Glomerular visceral epithelial cell (primary cell): ENCODE measurements around the gene NACC2.
"Not testable (repeated sequence)": the region's sequence is repeated elsewhere in the genome, so short reads cannot be mapped to it uniquely, and the experiment has no call there.

Source experiments
- DNase-seq: peaks from one replicate; pipeline ENCODE4 v3.0.0-alpha.2; 2016; ENCODE audit errors: extremely low spot score

Gene NACC2

DNA sequence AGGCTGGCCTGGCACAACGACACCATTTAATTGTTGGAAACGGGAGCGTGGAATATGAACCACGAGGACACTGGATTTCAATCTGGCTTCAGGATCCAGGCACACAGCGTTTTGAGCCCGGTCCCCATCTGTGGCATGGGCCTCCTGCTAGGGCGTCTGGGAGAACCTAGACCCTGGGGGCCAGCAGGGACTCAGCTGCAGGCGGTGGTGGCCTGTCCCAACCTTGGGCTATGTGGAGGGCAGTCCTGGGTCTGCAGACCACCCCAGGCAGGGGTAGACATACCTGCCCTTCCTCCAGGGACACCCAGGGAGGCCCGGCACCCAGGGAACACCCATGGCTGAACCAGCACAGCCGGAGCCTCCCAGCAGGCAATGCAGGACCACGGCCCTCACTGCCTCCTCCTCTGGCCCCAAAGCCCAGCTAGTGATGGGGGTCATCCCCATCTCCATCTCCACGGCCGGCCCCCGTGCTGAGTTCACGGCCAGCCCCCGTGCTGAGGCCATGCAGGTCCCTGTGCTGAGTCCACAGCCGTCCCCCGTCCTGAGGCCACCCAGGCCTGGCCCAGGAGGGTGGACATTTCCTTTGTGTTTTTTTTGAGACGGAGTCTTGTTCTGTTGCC, 115.4 kb downstream of the NACC2 start:
- no peak for DNase-seq

DNA sequence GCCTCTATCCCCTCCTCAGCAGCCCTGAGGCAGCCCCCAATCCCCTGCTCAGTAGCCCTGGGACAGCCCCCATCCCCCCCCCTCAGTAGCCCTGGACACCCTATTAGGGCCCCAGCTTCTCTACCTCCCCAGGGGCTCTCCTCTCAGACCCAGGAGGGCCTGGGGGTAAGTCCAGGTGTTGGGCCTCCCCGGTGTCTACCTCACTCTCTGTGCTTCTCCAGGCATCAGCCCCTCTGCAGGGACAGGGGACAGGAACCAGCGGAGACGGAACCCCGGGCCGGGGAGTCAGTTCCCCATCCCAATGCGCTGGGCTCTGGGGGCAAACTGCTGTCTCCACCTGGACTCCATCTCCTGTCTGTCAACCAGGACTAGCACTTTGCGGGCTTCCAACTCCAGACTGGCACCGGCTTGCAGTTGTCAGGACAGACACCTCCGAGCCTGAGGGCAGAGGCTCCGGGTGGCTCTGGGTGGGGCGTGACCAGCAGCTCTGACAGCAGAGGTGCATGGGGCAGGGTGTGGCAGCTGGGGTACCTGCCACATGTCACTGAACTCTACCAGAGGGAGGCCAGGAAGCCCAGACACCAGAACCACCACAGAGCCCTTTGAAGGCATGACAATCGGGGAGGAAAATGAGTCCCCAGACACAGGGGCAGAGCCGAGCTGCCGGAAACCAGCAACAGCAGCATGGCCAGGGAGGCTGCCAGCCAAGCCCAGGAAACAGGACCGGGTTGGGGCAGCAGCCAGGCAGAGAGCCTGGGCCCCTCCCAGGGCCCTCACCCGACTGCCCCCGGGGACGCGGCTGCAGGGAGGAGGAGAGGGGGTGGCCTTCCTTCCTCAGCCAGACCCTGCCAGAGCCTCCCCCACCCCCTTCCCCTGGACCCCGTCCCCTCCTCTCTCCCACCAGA, 116.2 kb downstream of the NACC2 start:
- no peak for DNase-seq

DNA sequence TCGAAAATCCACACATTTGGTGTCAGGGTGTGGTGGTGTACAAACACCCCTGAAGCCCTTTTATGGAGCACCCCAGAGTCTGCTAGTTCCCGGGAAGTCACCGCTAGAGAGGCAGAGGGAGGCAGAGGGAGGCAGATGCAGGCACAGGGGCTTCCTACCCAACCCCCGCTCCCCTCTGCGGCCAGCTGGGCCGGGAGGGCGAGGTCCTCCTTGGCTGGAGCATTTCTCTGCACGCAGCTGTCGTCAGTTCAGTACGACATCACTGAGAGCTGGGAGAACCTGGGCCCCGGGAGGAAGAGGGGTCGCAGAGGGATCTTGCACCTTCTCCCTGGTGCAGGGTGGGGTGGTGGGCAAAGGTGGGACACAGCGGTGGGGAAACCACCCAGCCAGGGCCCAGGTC, 118.1 kb downstream of the NACC2 start:
- no peak for DNase-seq

DNA sequence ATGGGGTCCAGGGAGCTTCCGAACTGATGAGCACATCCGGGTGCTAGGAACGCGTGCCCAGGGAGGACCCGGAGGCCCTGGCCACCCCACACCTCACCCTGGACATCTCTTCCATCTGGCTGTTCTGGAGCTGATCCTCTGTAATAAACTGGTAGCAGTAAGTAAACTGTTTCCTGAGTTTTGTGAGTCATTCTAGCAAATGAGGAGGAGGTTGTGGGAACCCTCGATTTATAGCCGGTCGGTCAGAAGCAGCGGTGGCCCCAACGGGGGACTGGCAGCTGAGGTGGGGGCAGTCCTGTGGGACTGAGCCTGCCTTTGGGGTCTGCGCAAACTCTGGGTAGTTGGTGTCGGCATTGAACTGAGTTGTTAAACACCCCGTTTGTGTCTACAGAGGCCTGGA, 118.6 kb downstream of the NACC2 start:
- no peak for DNase-seq

DNA sequence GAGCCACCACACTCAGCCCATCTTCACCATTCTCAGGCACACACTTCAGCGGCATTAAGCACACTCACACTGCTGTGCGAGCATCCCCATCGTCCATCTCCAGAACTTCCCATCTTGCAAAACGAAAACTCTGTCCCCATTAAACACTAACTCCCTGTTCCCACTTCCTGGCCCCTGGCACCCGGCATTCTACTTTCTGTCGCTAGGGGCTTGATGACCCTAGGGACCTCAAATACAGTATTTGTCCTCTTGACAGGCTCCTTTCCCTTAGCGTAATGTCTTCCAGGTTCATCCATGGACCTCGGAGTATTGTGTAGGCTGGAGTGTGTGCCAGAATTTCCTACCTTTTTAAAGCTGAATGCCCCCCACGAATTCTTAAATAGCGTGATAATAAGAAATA, 119.3 kb downstream of the NACC2 start:
- DNase-seq, result no peak

DNA sequence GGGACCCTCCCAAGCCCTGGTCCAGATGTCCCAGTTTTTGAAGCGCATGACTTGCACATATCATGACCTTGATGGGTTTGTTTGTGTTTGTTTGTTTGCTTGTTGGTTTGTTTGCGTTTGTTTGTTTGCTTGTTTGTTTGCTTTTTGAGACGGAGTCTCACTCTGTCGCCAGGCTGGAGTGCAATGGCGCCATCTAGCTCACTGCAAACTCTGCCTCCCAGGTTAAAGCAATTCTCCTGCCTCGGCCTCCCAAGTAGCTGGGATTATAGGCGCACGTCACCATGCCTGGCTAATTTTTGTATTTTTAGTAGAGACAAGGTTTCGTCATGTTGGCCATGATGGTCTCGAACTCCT, 120.9 kb downstream of the NACC2 start:
- no peak for DNase-seq

DNA sequence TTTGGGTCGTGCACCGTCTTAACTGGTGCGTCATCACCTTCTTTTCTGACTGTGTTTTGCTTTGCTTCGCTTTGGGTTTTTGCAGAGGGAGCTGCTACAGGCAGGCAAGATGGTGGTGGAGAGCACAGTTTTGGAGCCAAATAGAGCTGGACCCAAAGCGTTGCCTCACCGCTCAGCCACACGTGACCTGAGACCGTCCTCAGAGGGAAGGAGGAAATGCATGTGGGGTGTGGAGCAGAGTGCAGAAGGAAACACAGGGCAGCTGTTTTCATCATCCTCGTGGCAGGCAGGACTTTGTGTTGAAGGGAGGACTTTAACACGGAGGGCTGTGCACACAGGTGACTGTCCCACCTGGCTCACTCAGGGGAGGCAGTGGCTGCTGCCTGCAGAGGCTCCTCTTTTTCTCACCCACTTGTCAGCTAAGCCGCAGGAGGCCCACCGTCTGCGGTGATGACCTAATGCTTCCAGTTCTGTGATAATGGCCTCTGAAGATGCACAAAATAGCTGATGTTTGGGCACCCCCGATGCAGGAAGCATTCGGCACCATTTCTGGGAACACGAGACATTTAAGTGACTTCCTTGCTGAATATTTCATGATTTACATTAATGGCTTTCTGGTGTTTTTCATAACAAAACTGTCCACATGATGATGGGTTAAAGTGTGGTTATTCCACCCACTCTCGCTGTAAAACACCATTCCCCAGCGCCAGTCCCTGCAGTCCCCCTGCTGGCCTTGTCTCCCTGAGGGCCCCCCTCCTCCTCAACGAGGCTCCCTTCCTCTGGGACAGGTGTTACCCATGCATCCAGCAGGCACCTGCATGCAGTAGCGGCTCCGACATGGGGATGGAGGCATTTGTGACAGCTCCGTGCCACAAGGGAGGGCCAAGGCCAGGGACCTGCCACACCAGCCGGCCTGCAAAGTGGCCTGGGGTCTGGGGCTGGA, 121.5 kb downstream of the NACC2 start:
- no peak for DNase-seq

DNA sequence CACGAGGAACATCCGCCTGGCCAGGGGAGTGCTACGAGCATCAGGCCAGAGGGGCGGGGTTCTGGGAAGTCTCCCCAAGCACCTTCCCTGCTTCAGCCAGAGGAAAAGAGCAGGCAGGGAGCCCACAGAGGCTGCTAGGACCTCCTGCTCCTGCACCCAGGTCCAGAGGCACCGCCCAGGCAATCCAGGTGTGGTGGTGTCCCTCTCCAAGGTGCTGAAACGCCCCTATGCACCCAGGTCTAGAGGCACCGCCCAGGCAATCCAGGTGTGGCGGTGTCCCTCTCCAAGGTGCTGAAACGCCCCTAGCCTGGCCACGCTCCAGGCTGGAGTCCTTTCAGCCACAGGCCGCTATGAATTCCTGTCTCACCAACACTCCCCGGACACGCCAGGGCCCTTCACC, 123.2 kb downstream of the NACC2 start:
- peak; percentile 44 for DNase-seq

DNA sequence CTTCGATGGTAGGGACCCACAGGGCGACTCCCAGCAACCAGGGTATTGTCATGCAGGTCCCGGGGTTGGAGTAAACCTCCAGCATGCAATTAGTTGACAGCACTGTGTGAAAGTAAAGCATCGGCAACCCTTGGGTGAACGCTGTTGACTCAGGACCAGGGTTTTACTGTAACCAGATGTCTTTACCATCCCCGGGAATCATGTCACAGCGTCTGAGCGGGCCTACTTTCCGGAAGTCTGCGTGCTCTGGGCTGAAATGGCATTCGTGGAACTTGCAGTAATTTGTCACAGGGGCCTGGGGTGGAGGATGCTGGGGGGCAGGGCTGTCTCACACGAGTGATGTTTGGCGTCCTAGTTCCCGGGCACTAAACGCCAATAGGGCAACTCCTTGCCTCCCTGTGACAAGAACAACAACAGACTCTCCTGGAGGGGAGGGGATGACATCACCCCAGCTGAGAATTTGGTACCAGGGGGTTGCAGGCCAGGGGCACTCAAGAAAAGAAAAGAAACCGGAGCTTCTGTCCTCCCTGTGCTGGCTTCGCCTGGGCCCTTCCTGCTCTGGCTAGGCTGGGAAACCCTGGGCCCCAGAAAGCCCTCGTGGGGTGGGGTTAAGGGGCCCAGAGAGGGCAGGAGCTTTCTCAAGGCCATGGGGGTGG, 123.8 kb downstream of the NACC2 start:
- no peak for DNase-seq

DNA sequence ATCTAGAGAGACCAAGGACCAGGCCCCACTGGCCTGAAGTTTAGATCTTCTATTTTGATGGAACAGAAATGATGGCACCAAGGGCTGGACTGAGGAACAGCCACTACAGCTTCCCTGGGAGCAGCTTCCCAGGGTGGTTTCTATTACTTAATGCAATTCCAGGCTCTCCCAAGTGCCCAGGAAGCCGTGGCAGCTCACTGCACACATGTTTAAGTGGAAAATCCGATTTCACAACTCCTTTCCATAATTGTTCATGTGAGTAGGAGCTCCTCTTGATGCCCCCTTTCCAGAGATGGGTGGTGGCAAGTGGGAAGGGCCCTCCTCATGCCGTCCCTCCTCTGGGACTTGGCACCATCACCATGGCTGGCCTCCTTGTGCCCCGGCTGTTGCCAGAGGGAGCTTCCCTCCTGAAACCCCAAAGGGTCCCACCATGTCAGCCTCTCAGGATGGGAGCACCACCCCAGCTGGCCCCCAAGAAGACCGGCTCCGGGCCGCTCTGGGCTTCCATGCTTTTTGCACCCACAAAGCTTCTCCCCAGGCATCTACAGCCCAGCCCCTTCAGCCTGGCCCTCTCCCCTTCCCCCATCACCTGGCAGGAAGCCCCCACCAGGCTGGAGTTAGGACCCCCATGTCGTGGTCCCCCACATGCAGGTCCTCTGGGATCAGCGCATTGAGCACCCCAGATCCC, 124.8 kb downstream of the NACC2 start:
- no peak for DNase-seq

DNA sequence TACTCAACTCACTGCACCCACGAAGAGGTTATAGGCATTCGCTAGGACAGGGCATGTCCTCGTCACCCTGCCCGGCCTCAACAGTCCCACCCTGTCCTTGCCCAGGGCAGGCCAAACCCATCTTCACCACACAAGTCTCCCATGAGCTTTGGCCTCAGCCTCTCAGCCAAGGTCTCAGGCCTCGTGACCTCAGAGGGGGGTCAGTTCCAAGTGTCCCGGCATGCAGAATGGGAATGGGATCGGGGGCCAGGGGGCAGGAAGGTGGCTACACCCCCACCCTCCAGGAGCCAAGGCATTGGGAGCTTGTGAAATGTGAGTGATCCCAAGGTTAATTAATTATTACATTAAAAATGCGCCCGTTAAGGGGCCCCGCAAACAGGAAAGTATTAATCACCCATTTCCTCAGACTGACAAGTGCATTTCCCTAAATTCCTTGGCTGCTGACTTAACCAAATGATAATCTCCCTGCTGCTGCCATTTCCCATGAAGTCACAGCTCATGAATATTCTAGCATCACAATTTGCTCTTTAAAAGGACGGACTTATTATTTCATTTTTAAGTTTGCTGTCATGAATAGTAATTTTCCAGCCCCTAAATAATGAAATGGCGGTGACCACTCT, 125.9 kb downstream of the NACC2 start:
- DNase-seq, result no peak

DNA sequence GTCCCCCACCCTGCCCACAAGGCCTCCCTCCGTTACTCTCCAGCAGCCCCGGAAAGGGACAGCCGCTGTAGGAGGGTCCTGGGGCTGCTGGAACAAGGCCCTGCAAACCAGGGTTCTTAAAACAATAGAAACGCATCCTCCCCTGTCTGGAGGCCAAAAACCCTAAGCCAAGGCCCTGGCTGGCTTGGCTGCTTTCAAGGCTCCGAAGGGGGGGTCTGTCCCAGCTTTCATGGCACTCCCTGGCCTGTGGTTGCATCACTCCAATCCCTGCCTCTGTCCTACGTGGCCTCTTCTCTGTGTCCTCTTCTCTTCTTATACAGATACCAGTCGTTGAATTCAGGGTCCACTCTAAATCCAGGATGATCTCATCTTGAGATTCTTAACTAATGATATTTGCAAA, 126.5 kb downstream of the NACC2 start:
- DNase-seq, result no peak

DNA sequence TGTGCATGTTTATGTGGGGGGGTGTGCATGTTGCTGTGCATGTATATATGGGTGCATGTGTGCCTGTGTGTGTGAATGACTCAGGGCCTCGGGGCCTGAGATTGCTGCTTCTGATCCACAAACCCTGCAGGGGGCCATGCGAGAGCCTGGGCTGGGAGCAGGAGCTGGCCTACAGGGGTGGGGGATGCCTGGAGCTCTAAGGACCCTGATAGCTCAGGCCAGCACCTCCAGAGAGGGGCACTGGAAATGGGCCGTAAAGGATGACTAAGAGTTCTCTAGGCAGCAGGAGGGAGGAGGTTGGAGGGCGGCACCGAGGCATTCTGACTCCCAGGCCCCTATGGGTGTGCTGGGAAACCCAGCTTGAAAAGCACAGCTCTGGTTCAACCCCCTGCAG, 127.0 kb downstream of the NACC2 start:
- no peak for DNase-seq

DNA sequence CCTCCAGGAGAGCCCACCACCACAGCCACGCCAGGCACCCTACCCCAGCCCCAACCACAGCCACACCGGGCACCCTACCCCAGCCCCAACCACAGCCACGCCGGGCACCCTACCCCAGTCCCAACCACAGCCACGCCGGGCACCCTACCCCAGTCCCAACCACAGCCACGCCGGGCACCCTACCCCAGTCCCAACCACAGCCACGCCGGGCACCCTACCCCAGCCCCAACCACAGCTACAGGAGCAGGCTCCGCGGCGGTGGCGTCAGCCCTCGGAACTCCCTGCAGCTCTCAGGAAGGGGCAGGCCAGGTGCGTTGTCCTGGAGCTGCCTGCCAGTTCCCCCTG, 128.2 kb downstream of the NACC2 start:
- DNase-seq, result not testable (repeated sequence)

DNA sequence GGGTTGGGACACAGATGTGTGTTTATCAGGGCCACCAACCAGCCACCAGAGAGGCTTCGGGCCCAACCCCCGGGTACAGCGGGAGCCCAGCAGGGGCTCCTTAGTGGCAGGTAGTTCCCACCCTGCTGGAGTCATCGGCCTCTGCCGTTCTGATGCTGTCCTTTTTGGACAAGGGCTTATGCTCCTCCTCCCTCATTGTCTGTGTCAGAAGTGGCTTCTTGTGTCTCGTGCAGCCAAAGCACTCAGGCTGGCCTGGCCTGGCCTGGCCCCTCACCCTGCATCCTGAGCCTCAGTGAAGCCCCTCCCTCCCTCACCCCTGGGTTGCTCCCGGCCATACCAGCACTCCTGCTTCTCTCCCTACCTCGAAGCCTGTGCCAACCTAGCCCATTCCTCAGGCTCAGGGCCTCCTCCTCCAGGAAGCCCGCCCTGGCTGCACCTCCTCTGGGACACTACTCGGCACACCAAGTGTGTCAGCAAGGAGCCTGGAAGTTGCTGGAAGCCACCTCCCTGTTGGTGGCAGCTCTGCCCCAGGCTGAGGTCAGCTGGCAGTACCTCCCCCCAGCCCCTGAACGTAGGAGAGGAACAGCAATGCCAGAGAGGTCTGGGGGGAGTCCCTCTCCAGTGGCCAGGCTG, 129.8 kb downstream of the NACC2 start:
- no peak for DNase-seq

DNA sequence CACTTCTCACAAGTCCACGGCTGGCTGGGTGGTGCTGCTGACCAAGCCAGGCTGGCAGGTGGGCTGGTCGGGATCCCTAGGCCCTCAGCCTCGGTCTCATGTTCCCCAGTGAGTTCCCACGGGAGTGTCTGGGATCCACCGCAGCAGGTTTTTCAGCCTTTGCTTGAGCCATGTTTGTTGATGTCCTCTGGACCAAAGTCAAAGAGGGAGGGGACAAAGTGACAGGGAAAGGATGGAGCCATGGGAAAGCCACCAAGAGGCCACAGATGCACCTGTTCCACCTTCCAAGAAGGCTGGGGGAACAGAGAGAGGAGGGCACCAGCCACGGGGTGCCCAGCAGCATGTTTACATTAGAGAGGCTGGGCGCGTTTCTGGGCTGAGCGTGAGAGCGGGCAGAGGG, 131.2 kb downstream of the NACC2 start:
- no peak for DNase-seq

DNA sequence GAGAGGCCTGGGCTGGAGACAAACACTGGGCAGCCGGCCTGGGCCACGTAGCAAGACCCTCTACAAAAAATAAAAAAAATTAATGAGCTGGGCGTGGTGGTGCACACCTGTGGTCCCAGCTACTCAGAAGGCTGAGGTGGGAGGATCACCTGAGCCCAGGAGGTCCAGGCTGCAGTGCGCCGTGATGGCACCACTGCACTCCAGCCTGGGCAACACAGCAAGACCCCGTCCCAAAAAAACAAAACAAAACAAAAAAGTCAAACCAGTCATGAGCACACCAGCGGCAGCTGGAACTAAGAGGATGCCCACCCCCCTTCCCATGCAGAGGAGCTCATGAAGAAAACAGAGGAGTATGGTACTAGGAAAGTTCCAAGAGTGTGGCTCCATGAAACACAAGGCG, 131.8 kb downstream of the NACC2 start:
- DNase-seq, result no peak

DNA sequence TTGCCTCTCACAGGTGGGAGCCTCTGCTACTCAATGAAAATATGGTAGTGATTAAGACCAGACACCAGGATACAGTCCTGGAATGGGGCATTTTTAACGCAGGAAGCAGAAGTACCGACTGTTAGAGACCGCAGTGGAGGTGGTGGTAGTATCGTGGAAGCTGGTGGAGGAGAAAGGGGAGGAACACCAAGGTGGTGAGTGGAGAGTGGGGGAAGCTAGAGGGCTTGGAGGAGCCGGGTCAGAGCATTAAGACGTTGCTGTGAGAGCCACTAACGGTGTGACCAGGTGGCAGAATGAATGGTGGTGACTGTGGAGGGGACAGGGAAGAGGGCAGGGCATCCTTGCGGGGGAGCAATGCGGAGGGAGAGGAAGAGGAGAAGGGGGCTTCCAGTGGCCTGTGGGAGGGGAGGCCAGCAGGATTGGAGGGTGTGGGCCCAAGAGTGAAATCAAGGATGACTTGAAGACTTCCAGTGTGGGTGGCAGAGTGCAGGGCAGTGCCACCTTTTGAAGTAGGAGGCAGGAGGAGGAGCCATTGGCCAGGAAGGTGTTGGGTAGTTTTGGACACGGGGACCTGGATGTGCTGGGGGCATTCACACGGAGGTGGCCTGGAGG, 132.3 kb downstream of the NACC2 start:
- DNase-seq, result no peak

DNA sequence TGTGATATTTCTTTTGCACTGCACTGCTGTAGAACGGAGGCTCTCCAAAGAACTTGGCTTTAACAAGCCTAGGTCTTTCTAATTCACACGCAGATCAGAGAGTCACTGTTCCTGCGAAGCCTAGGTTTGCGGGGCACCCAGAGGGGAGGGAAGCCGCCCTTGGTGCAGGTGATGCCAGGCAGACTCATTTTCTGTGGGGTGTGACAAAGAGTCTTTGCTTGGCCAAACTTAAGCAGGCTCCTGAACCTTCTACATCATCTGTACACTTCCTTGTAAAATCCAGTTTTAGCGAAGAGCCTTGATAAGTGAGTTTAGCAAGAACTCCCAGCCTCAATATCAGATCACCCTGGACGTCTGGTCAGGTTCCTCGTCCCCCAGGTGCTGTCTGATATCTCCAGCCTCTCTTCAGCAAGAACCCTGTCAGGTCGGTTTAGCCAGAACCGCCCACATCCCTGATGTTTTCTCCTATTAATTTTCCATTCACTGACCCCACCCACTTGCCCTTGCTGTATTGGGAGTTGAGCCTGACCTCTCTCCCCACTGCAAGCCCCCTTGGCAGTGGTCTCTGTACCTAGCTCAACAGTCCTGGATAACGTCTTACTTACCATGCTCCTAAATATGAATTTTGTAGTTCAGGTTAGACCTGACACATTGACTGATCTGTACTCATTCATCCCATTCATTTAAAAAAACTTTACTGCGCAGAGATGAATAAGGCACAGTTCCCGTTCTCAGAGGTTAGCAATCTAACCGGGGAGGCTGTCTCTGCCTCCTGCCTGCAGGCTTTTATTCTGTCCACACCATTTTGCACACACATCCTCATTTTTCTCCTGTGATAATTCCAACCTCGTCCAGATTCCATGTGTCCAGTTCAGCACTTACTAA, 133.0 kb downstream of the NACC2 start:
- no peak for DNase-seq
